GM18870 (cell line): ENCODE data around the gene TMEFF2.

Source experiments
- ATAC-seq: cut with Tn5 transposase; IDR thresholded peaks from one replicate; pipeline ENCODE4 v1.9.1; 2021; ENCODE audit warnings: moderate library complexity; ENCODE audit not compliant: unreplicated experiment

The TMEFF2 gene, protein sequence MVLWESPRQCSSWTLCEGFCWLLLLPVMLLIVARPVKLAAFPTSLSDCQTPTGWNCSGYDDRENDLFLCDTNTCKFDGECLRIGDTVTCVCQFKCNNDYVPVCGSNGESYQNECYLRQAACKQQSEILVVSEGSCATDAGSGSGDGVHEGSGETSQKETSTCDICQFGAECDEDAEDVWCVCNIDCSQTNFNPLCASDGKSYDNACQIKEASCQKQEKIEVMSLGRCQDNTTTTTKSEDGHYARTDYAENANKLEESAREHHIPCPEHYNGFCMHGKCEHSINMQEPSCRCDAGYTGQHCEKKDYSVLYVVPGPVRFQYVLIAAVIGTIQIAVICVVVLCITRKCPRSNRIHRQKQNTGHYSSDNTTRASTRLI

GRCh38 chr2:192194866-192195547 lies at the start of gene TMEFF2:
TMEFF2 (minus strand) TSS chr2:192194933; CDS start chr2:192194524, 409 bp downstream.
- ATAC-seq: peak; percentile 71

DNA sequence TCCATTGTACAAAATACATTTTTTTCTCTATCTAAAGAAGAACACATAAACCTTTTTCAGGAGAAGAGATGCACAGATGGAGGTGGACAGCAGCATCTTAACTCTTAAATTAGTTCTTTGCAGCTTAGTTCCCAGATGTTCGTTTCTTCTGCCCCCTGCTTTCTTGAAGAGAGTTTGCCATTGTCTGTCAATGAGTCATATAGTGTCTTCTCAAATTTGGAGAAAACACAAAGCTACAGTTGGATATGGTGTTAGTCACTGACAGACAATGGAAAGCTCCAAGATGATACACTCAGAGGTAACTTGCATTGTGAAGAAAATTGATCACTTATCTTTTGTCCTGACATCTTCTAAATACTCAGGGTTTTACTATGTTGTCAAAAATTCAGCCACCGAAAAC lies 48.8 kb upstream of the TMEFF2 start:
- ATAC-seq: no peak

- ATAC-seq: no peak
Observed at GRCh38 chr2:192236136-192236535, 41.4 kb upstream of the TMEFF2 start.

GRCh38 chr2:192230889-192231453 lies 36.2 kb upstream of the TMEFF2 start:
- no peak for ATAC-seq

DNA sequence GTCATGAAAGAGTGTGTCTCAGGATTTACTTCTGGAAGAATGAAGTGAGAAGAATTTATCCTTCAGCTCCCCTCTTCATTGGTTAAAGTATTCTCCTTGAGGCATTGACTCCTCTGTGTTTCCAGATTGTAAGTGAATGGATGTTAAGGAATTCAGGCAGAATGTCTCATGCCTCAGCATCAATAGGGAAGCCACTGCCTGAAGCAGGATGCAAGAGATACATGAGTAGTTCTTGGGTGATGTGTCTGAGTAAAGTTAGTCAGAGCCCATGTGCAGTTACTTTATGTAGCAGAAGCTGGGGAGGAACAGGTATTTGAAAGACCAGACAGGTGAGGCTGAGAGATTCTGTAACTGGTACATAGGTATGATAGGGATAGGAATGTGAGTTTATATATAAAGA lies 34.0 kb upstream of the TMEFF2 start:
- no peak for ATAC-seq

DNA sequence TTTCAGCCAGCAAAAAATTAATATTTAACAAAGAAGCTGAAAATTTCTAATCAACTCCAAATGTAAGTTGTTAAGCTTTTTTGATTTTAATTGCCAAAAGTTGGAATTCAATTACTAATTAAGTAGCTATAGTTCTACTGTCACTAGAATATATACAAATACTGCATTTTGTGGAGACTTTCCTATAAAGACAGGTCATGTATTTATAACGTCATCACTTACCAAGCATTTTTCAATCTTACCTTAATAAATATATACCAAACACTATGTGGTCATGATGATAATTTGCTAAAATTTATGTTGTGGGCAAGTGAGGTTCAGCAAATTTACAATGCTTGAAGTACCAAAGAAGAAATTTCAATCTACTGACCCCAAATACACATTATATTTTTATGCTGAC lies 24.2 kb upstream of the TMEFF2 start:
- ATAC-seq: no peak

GRCh38 chr2:192218377-192218776 lies 23.6 kb upstream of the TMEFF2 start:
- no peak for ATAC-seq

GRCh38 chr2:192216336-192216735 lies 21.6 kb upstream of the TMEFF2 start:
- no peak for ATAC-seq

- no peak for ATAC-seq
Observed at GRCh38 chr2:192215096-192215877, 20.6 kb upstream of the TMEFF2 start.

DNA sequence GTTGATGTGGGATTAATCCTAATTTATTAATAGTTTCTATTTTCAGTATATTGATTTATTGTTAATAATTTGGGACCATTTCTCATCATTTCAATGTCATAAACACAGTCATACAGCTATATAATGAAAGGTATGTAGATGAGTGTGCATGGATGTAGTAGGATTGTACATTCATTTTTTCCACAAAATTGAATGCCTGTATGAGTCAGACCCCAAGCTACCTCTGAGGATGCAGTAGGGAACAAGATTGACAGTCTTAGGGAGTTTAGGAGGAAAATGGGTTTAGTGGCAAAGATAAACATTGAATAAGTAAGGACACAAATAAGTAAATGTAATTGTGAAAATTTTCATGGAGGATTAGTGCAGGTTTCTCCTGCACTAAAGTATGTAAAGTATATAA lies 14.1 kb upstream of the TMEFF2 start:
- ATAC-seq: no peak

DNA sequence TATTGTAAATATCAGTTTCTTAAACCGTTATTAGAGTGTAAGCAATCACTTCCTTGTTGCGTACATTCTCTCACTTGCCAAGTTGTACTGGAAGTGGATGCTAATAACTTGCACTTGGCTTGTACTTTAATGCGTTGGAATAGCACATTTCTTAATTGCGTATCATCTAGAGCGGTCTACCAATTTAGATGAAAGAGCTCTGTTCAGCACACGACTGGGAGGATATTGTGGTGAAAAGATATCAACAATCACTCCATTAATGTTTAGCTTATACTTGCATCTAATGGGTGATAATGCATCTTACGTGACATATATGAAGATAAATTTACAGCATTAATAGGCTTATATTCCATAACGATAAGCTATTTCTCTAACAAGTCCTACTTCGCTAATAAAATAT lies 11.7 kb upstream of the TMEFF2 start:
- ATAC-seq: no peak

GRCh38 chr2:192203876-192204275 lies 9.1 kb upstream of the TMEFF2 start:
- no peak for ATAC-seq

DNA sequence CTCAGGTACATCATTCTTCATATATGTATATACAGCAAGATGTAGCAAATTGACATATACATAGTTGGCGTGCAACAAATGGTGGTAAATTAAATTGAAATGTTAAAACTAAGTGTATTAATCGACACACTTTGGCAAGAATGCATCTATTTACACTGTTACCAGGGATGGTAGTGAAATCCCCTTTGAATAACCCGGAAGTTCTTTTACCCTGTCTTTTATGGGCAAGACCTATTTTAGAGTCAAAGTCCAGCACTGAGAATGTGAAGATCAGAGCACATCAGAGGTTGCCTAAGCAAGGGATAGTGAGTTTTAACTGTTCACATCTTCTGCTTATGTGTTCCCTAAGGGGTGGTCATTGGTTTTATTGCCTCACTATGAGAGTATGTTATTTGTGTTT lies 7.6 kb upstream of the TMEFF2 start:
- ATAC-seq: no peak

DNA sequence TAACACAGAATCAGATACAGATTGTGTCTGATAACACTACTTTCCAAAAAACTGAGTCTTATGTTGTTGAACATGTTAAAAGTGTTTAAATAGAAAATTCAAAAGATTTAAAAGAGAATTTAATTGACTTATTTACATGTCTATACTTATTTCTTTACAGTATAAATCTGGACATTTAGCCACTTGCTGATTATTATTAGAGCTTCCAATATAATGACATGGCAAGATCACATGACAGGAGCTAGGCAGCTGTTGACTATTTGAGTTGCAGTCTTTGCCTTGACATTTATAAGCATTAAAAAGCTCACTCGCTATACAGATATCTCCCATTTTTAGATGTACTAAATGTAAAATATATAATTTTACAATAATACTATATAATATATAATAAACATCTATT lies 6.4 kb upstream of the TMEFF2 start:
- no peak for ATAC-seq

DNA sequence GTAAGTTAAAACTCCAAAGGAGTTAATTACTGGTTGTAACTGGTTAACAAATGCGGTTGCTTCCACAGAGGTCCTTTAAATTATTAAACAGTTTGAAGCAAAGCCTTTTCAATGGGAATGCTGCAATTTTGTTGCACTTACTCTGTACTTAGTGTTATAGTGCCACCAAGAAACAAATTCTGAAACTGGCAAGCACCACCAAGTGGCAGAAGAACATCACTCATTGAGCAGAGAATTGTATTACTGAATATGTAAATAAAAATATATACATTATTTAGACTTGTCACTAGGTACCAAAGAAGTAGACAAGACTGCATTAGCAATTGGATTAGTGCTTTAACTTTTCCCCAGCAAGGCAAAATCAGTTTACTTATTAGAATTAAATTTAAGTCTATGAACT lies 2.6 kb upstream of the TMEFF2 start:
- no peak for ATAC-seq

DNA sequence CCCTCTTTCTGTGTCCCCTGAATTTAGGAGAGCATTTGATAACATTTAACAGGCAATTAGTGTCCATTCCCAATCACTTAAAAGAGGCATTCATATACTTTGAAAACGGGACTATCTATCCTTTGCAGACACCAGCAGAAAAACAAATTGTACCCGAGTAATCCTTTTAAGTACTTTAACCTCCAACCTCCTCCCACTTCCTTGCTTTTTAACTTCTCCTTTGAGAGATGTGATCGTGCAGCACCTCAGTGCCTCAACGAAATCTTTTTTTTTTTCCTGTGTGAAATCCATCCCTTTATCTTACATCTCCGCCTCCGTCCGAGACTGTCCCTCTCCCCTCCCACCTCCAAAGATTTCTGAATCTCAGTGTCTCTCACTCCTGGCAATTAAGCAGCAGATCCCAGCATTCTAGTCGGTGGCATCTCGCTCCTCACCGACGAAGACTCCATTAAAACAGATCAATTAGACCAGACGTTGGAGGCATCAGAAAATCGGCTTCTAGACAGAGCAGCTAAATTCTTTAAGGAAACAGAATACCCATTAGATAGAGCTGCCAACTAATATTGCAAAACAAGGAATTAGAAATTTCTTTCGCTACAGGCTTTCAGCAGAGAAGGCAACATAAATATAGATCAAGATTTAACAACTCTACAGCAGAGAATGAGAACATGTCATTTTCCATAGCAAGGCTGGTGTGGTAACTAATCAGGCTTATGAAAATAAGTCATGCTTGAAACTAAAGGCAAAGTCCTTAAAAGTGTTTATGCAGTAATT lies 1.9 kb upstream of the TMEFF2 start:
- ATAC-seq: no peak

DNA sequence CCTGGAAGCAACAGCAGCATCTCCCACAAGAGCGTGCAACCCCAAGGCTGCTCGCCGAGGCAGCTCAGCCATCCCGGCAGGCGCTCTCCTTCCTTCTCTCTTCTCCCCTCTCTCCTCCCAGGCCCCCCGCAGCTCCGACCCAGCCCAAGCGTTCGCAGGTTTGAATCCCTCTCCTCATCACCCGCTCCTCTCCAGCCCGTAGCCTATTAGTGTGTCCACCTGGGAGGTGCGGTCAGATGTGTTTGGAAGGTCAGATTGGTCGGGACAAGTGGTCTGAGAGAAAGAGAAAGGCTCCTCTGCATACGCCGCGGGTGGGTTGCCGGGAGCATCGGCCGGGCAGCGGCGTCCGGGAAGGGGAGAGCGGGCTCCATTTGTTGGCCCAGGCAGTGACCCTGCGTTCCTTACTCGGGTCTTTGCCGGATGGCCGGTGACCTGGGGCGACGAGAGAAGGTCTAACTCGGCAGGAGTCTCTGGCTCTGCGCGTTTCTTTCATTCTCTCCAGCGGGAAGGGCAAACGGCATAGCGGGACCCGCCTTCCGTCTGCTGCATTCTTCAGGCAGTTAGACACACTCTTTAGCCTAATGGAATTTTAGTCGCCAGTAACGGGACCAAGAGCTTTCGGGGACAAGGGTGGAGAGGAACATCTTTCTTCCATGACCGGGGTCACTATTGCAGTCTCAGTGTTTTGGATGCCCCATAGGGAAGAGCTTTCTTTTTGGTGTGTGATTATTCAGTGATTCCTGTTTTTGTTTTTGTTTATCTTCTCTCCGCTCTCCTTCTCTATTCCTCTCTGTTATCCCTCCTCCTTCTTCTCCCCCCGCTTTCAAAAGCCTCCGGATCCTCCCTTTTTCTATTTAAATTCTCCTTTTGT lies 1.1 kb upstream of the TMEFF2 start:
- no peak for ATAC-seq

GRCh38 chr2:192194265-192194865 lies 368 bp downstream of the TMEFF2 start:
- peak; percentile 18 for ATAC-seq

DNA sequence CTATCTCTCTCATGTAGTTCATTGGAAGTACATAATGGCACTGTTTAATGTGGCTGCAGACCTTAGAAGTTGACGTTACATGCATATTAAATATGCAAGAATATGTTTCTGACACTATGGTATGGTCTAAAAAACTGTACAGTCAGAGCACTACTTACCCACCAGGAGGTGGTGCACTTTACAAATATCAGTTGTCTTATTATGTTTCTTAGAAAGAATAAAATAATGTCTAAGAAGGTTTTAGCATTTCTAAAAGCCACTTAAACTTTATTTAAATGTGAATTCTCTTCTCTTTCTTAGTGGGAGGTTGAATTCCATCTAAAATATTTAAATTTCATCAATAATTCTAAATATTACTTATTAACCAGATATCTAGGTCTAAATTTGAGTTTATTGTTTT lies 4.3 kb downstream of the TMEFF2 start:
- no peak for ATAC-seq
